ENCODE results near the gene DROSHA.

GRCh38 chr5:31385774-31386537 is 145.9 kb downstream of the DROSHA start:
- TF ChIP-seq CTCF (IDR thresholded peaks at IDR 0.05; ENCODE audit: low read depth, low read length, poor library complexity, severe bottlenecking) = no peak
- TF ChIP-seq EZH2phosphoT487 (IDR thresholded peaks at IDR 0.05; ENCODE audit: borderline replicate concordance, low read length) = no peak
